ENCODE data around the gene EFNB1.

EFNB1 gene

DNA sequence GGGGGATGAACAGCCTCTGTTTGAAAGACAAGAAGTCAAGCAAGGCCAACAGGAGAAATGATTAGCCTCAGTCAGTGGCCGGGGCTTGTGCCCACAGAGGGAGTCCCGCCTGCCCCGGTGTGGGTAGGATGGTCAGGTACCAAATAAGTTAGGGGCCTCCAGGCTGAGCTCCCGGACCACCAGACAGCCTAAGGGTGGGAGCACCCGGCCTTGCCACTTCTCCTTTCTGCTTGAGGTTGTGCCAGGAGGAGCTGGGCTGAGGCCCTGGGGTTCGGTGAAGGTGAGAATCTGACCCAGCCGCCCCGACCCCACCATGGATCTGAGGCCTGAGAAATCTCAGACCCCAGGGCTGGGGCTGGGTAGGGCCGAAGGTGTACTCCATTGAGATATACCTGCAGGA is 48.8 kb downstream of the EFNB1 start:
- H3K9me3 ChIP-seq (ENCODE audit: control insufficient read depth, low read length), result no peaks in the 10 kb centered on the region
- H3K4me1 ChIP-seq, result no peaks in the 10 kb centered on the region
- no peak overlapping the region for H3K9ac ChIP-seq
- no peaks in the 10 kb centered on the region for H3K27me3 ChIP-seq (ENCODE audit: control insufficient read depth, insufficient read depth, low read length)
- H3K36me3 ChIP-seq (ENCODE audit: control insufficient read depth, insufficient read depth, low read length), result no peaks in the 10 kb centered on the region
- H2AFZ ChIP-seq, result no peak overlapping the region
- no peak overlapping the region for H3K27ac ChIP-seq
- H3K4me2 ChIP-seq (ENCODE audit: low read length), result no peak overlapping the region
- H3K79me2 ChIP-seq, result no peaks in the 10 kb centered on the region
- no peak overlapping the region for H3K4me3 ChIP-seq (ENCODE audit: low read depth, low read length)
- TF ChIP-seq, protein P1, sequence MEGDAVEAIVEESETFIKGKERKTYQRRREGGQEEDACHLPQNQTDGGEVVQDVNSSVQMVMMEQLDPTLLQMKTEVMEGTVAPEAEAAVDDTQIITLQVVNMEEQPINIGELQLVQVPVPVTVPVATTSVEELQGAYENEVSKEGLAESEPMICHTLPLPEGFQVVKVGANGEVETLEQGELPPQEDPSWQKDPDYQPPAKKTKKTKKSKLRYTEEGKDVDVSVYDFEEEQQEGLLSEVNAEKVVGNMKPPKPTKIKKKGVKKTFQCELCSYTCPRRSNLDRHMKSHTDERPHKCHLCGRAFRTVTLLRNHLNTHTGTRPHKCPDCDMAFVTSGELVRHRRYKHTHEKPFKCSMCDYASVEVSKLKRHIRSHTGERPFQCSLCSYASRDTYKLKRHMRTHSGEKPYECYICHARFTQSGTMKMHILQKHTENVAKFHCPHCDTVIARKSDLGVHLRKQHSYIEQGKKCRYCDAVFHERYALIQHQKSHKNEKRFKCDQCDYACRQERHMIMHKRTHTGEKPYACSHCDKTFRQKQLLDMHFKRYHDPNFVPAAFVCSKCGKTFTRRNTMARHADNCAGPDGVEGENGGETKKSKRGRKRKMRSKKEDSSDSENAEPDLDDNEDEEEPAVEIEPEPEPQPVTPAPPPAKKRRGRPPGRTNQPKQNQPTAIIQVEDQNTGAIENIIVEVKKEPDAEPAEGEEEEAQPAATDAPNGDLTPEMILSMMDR (IDR thresholded peaks at IDR 0.05), result no peak

DNA sequence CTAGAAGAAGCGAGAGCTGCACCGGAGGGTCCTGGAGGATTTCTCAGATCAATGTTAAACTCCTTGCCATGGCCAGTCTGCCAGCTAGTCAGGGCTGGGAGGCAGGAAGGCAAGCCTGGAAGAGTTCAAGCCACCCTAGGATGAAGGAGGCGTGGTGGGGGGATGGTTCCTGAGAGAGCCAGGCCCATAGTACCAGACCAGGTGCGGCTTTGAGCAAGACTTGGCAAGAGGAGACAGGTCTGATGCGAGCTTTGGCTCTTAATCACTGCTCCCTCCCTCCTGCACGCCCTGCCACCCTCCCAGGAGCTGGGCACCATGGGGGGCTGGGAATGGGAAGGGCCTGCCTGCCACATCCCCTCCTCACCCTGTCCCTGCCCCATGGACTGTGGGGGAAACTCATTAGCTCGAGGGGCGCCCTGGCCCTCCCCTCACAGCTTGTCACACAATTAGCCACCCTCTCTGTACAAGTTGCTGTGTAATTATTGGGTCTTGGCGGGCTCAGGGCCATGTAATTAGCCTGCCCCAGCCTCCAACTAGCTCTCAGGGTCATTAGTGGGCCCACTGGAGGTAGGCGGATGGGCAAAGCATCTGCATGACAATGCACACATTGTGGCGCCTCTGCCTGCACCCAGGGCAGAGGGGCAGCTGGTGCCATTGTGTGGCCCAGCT is 50.3 kb downstream of the EFNB1 start:
- Histone ChIP-seq H3K27ac (no peak overlapping the region), H3K27me3 (ENCODE audit: control insufficient read depth, insufficient read depth, low read length) (no peaks in the 10 kb centered on the region), H3K9me3 (ENCODE audit: control insufficient read depth, low read length) (no peaks in the 10 kb centered on the region), H3K4me1 (no peaks in the 10 kb centered on the region), H3K36me3 (ENCODE audit: control insufficient read depth, insufficient read depth, low read length) (no peaks in the 10 kb centered on the region), H3K9ac (no peak overlapping the region), H3K4me3 (ENCODE audit: low read depth, low read length) (no peak overlapping the region), H3K79me2 (no peaks in the 10 kb centered on the region), H2AFZ (no peak overlapping the region), H3K4me2 (ENCODE audit: low read length) (no peak overlapping the region)
- TF ChIP-seq, protein P1 (IDR thresholded peaks at IDR 0.05), result no peak

DNA sequence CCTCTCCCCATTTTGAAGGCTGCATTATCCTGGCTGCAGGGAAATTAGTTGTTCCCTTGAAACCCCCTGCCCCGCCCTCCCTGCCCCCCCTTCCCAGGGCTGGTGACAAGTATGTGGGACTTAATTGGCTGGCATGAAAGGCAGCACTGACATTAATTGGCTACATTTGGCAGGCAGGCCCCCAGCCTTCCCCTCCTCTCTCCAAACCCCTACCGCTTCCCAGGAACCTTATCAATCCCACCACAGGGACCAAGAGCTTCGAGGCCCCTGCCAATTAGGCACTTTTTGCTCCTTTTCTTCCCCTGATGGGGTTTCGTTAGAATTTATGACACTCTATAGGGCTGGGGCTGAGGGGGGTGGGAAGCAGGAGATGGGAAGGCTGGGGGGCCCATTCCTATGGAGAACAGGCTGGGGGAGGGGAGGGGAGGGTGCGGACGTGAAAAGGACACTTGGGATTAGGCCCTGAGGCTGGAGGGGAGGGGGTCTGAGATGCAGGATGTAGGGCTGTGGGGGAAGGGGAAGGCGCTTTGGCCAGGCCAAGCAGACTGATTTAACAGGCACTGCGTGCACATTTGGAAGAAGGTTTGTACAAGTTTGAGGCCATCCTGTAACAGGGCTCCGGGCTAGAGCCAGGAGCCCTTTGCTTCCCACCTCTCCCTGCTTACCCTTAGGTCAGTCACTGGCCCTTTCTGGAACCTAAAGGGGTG is 52.2 kb downstream of the EFNB1 start:
- H3K4me2 ChIP-seq (ENCODE audit: low read length), result no peak overlapping the region
- no peak overlapping the region for H3K4me3 ChIP-seq (ENCODE audit: low read depth, low read length)
- H3K9me3 ChIP-seq (ENCODE audit: control insufficient read depth, low read length), result no peaks in the 10 kb centered on the region
- H3K79me2 ChIP-seq, result no peaks in the 10 kb centered on the region
- H3K4me1 ChIP-seq, result no peaks in the 10 kb centered on the region
- no peak overlapping the region for H3K9ac ChIP-seq
- no peak overlapping the region for H2AFZ ChIP-seq
- TF ChIP-seq, protein P1 (IDR thresholded peaks at IDR 0.05), result no peak
- no peaks in the 10 kb centered on the region for H3K27me3 ChIP-seq (ENCODE audit: control insufficient read depth, insufficient read depth, low read length)
- H3K27ac ChIP-seq, result no peak overlapping the region
- no peaks in the 10 kb centered on the region for H3K36me3 ChIP-seq (ENCODE audit: control insufficient read depth, insufficient read depth, low read length)

DNA sequence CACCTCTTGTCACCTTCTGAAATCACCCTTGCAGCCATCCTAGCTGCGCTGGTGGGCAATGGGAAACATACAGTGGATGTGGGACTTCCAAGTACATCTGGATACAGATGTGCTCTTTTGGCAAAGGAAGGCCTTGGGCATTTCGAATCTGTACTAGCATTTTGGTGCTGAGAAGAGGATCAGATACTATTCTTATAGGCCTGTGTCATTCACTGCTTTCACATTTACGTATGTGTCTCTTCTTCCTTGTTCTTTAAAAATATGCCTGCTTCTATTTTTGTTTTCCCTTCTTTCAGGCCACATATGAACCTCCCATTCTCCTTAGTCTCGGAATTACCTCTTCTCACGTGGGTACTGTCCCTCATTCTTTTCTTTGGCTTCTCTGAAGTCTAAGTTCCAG is 53.1 kb downstream of the EFNB1 start:
- H3K4me1 ChIP-seq, result no peaks in the 10 kb centered on the region
- no peak overlapping the region for H2AFZ ChIP-seq
- TF ChIP-seq, protein P1 (IDR thresholded peaks at IDR 0.05), result no peak
- H3K9ac ChIP-seq, result no peak overlapping the region
- no peak overlapping the region for H3K4me2 ChIP-seq (ENCODE audit: low read length)
- no peaks in the 10 kb centered on the region for H3K27me3 ChIP-seq (ENCODE audit: control insufficient read depth, insufficient read depth, low read length)
- H3K79me2 ChIP-seq, result no peaks in the 10 kb centered on the region
- H3K27ac ChIP-seq, result no peak overlapping the region
- no peaks in the 10 kb centered on the region for H3K9me3 ChIP-seq (ENCODE audit: control insufficient read depth, low read length)
- H3K36me3 ChIP-seq (ENCODE audit: control insufficient read depth, insufficient read depth, low read length), result no peaks in the 10 kb centered on the region
- H3K4me3 ChIP-seq (ENCODE audit: low read depth, low read length), result no peak overlapping the region

DNA sequence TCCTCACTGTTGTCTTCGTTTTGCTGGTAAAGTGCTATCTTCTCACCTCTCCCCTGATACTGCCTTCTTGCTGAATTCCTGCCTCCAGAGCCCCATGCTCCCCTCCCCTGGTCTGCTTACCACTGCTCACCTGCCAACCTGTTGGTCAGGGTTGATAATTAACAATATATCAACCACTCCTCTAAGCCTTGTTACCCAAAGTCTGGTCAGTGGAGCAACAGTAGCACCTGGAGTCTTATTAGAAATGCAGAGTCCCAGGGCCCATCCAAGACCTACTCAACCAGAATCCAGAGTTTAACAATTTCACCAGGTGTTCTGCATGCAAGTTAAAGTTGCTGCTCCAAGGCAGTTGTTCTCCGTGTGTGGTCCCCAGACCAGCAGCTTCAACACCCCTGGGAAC is 55.0 kb downstream of the EFNB1 start:
- Histone ChIP-seq H3K36me3 (ENCODE audit: control insufficient read depth, insufficient read depth, low read length) (no peaks in the 10 kb centered on the region), H2AFZ (no peak overlapping the region), H3K4me3 (ENCODE audit: low read depth, low read length) (no peak overlapping the region), H3K79me2 (no peaks in the 10 kb centered on the region), H3K9me3 (ENCODE audit: control insufficient read depth, low read length) (no peaks in the 10 kb centered on the region), H3K27ac (no peak overlapping the region), H3K27me3 (ENCODE audit: control insufficient read depth, insufficient read depth, low read length) (no peaks in the 10 kb centered on the region), H3K9ac (no peak overlapping the region), H3K4me2 (ENCODE audit: low read length) (no peak overlapping the region), H3K4me1 (no peaks in the 10 kb centered on the region)
- TF ChIP-seq, protein P1 (IDR thresholded peaks at IDR 0.05), result no peak

Measured in parathyroid adenoma (tissue), 2 donors.